ENCODE results near the gene STAG1. TPM values are rescaled to one million over a fixed set of nuclear protein-coding genes. Genes with fewer than 3 reads are reported as not detected.

The STAG1 gene
- total RNA-seq, 1 donor from 2014 or later: 18.4 TPM

DNA sequence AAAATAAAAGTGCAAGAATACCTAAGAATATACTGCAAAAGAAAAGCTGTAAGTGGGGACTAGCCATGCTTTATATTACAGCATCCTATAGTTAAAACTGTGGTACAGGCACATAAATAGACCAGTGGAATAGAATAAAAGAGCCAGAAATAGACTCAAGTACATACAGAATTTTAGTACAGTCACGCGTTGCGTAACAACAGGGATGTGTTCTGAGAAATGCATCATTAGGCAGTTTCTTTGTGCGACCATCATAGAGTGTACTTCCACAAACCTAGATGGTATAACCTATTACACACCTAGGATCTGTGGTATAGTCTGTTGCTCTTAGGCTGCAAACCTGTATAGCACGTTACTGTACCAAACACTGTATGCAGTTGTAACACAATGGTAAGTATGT, 440.2 kb downstream of the STAG1 start:
- Histone ChIP-seq H3K27me3 (ENCODE audit: low read depth) (no peaks in the 10 kb centered on the region), H3K36me3 (peaks cover 20% of the 10 kb centered on the region), H3K9me3 (replicated peaks) (no peaks in the 10 kb centered on the region), H3K4me3 (no peak overlapping the region), H3K4me1 (no peaks in the 10 kb centered on the region), H3K27ac (replicated peaks) (no peak overlapping the region)
- TF ChIP-seq, protein P1, sequence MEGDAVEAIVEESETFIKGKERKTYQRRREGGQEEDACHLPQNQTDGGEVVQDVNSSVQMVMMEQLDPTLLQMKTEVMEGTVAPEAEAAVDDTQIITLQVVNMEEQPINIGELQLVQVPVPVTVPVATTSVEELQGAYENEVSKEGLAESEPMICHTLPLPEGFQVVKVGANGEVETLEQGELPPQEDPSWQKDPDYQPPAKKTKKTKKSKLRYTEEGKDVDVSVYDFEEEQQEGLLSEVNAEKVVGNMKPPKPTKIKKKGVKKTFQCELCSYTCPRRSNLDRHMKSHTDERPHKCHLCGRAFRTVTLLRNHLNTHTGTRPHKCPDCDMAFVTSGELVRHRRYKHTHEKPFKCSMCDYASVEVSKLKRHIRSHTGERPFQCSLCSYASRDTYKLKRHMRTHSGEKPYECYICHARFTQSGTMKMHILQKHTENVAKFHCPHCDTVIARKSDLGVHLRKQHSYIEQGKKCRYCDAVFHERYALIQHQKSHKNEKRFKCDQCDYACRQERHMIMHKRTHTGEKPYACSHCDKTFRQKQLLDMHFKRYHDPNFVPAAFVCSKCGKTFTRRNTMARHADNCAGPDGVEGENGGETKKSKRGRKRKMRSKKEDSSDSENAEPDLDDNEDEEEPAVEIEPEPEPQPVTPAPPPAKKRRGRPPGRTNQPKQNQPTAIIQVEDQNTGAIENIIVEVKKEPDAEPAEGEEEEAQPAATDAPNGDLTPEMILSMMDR (IDR thresholded peaks at IDR 0.05; ENCODE audit: borderline replicate concordance): no peak
- no peak for DNase-seq
- intact Hi-C loops (cut with micrococcal nuclease): no loop called here

DNA sequence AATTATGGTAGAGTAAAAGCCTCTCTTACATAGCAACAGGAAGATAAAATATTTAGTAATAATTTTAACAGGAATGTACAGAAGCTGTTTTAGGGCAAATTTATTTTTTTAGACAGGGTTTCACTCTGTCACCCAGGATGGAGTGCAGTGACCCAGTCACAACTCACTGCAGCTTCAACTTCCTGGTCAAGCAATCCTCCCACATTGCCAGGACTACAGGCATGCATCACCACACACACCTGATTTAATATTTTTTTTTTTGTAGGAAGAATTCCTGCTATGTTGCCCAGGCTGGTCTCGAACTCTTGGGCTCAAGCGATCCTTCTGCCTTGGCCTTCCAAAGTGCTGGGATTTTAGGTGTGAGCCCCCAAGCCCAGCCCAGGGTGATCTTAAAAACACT, 440.9 kb downstream of the STAG1 start:
- intact Hi-C loops (cut with micrococcal nuclease): no loop called here
- Histone ChIP-seq H3K27me3 (ENCODE audit: low read depth) (no peaks in the 10 kb centered on the region), H3K36me3 (peaks cover 13% of the 10 kb centered on the region), H3K4me3 (no peak overlapping the region), H3K9me3 (replicated peaks) (no peaks in the 10 kb centered on the region), H3K4me1 (no peaks in the 10 kb centered on the region), H3K27ac (replicated peaks) (no peak overlapping the region)
- TF ChIP-seq, protein P1 (IDR thresholded peaks at IDR 0.05; ENCODE audit: borderline replicate concordance): no peak
- no peak for DNase-seq

DNA sequence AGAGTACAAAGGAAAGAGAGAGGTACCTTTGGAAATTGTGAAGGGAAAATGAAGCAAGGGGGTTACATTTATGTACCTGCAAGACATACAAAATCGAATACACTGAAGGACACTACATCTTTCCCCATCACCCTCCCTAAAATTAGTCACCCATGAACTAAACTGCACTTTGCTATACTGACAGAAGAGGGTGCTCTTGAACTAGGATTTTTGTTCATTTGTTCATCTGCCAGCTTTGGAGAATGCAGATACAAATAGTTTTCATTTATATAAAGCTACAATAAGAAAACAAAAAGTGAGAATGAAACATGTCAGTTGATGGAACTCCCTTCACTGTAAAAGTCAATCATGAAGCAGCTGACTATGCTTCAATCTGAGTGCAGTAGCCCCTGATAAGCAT, 446.3 kb downstream of the STAG1 start:
- no peak for DNase-seq
- H3K9me3 ChIP-seq (replicated peaks): no peaks in the 10 kb centered on the region
- H3K4me1 ChIP-seq: no peaks in the 10 kb centered on the region
- no peak overlapping the region for H3K4me3 ChIP-seq
- TF ChIP-seq, protein P1 (IDR thresholded peaks at IDR 0.05; ENCODE audit: borderline replicate concordance): peak; percentile 25
- intact Hi-C loops (cut with micrococcal nuclease): no loop called here
- peaks cover 14% of the 10 kb centered on the region for H3K36me3 ChIP-seq
- H3K27ac ChIP-seq (replicated peaks): no peak overlapping the region
- no peaks in the 10 kb centered on the region for H3K27me3 ChIP-seq (ENCODE audit: low read depth)

DNA sequence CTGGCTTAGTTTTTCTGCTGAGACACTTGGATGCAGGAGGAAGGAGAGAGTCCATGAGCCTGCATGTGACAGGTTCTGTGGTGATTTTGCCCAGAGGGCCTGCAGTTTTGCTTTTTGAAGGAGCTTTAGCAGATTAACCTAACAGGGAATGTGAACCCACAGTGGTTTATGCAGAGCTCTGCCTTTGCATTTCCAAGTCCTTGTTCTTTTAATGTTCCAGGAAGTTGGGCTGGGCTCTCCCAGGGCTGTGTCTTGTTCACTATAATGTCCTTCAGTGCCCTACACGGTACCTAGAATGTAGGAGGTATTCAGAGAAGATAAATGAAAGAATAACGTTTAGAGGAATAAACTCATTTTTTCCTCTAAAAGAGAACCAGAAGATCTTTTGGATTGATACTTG, 451.7 kb downstream of the STAG1 start:
- H3K9me3 ChIP-seq (replicated peaks): no peaks in the 10 kb centered on the region
- intact Hi-C loops (cut with micrococcal nuclease): no loop called here
- DNase-seq: no peak
- no peaks in the 10 kb centered on the region for H3K4me1 ChIP-seq
- H3K36me3 ChIP-seq: peaks cover 53% of the 10 kb centered on the region
- TF ChIP-seq, protein P1 (IDR thresholded peaks at IDR 0.05; ENCODE audit: borderline replicate concordance): no peak
- no peak overlapping the region for H3K4me3 ChIP-seq
- no peak overlapping the region for H3K27ac ChIP-seq (replicated peaks)
- no peaks in the 10 kb centered on the region for H3K27me3 ChIP-seq (ENCODE audit: low read depth)

DNA sequence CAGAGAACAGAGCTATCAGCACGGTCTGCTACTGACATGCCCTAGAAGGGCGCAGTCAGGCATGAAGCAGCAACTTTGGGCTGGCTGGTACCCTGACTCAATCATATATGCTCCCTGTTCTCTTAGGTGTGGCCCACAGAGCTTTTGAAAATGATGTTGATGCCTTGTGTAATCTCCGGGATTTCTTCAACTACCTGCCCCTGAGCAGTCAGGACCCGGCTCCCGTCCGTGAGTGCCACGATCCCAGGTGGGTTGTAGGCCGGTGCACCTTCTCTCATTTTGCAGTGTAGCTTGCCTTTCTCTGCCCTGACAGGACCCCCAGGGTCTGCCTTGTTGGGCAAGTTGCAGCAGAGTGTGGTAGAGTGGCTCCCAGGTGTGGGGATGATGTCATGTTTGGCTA, 454.4 kb downstream of the STAG1 start:
- TF ChIP-seq, protein P1 (IDR thresholded peaks at IDR 0.05; ENCODE audit: borderline replicate concordance): no peak
- no peaks in the 10 kb centered on the region for H3K4me1 ChIP-seq
- no peak for DNase-seq
- H3K36me3 ChIP-seq: peaks cover 71% of the 10 kb centered on the region
- intact Hi-C loops (cut with micrococcal nuclease): no loop called here
- no peaks in the 10 kb centered on the region for H3K27me3 ChIP-seq (ENCODE audit: low read depth)
- H3K9me3 ChIP-seq (replicated peaks): no peaks in the 10 kb centered on the region
- H3K4me3 ChIP-seq: no peak overlapping the region
- H3K27ac ChIP-seq (replicated peaks): no peak overlapping the region

DNA sequence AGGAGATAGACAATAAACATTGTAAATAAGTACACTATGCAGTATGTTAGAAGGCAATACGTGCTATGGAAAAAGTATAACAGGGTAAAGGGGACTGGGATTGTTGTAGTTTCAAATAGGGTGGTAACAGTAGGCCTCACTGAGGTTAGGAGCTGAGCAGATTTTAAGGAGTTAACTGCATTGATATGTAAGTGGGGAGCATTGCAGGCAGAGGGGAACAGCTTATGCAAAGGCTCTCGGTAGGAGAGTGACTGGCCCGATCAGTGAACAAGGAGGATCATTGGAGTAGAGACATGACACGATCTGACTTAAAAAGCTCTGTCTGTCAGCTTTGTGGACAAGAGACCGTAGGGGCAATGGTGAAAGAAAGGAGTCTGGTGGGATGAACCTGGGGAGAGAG, 455.2 kb downstream of the STAG1 start:
- H3K36me3 ChIP-seq: peaks cover 70% of the 10 kb centered on the region
- no peak for DNase-seq
- H3K4me1 ChIP-seq: no peaks in the 10 kb centered on the region
- no peak overlapping the region for H3K27ac ChIP-seq (replicated peaks)
- no peaks in the 10 kb centered on the region for H3K27me3 ChIP-seq (ENCODE audit: low read depth)
- H3K4me3 ChIP-seq: no peak overlapping the region
- intact Hi-C loops (cut with micrococcal nuclease): no loop called here
- TF ChIP-seq, protein P1 (IDR thresholded peaks at IDR 0.05; ENCODE audit: borderline replicate concordance): no peak
- no peaks in the 10 kb centered on the region for H3K9me3 ChIP-seq (replicated peaks)
